Liver (tissue), 9 donors: ENCODE results near the gene LCN12. TPM values are rescaled to one million over a fixed set of nuclear protein-coding genes. Genes with fewer than 3 reads are reported as not detected.

Source experiments
- DNase-seq: peaks from one replicate; pipeline ENCODE4 v3.0.0-alpha.2; 2017; ENCODE audit warnings: low spot score
- H3K27ac ChIP-seq, 2 donors: one replicate each; pipeline ENCODE4 v1.7.0; 2013; ENCODE audit warnings: inconsistent platforms in 2 of 2, low read length in 2 of 2, control low read depth in 1 of 2, low read depth in 1 of 2, mild to moderate bottlenecking in 1 of 2
- H3K27me3 ChIP-seq, 4 donors: one replicate each; pipeline versions ENCODE4 v1.6.1 to v1.7.0; 2013; ENCODE audit warnings: low read length in 3 of 4, inconsistent platforms in 1 of 4, mild to moderate bottlenecking in 1 of 4, moderate library complexity in 1 of 4; ENCODE audit not compliant: control insufficient read depth in 4 of 4, insufficient read depth in 4 of 4
- H3K36me3 ChIP-seq, 4 donors: one replicate each; pipeline versions ENCODE4 v1.6.1 to v1.7.0; 2013; ENCODE audit warnings: low read length in 3 of 4, mild to moderate bottlenecking in 3 of 4, low read depth in 1 of 4, moderate library complexity in 1 of 4; ENCODE audit not compliant: control insufficient read depth in 4 of 4, insufficient read depth in 3 of 4
- H3K4me1 ChIP-seq, 4 donors: one replicate each; pipeline versions ENCODE4 v1.6.1 to v1.7.0; 2013; ENCODE audit warnings: low read length in 3 of 4, mild to moderate bottlenecking in 3 of 4, moderate library complexity in 1 of 4; ENCODE audit not compliant: control insufficient read depth in 4 of 4, insufficient read depth in 4 of 4
- H3K4me3 ChIP-seq, 3 donors: one replicate each; pipeline versions ENCODE4 v1.6.1 to v1.7.0; 2013; ENCODE audit warnings: low read length in 3 of 3, control low read depth in 1 of 3, low read depth in 1 of 3, mild to moderate bottlenecking in 1 of 3
- H3K9ac ChIP-seq, 2 donors: one replicate each; pipeline ENCODE4 v1.7.0; 2013; ENCODE audit warnings: low read length in 2 of 2, mild to moderate bottlenecking in 2 of 2, moderate library complexity in 2 of 2, control low read depth in 1 of 2, low read depth in 1 of 2
- H3K9me3 ChIP-seq, 4 donors: one replicate each; pipeline versions ENCODE4 v1.6.1 to v1.7.0; 2013; ENCODE audit warnings: low read length in 3 of 4; ENCODE audit not compliant: control insufficient read depth in 4 of 4
- ATF3 ChIP-seq: IDR thresholded peaks from 2 replicates; pipeline ENCODE4 v1.6.1; 2016; ENCODE audit warnings: antibody characterized with exemption
- EGR1 ChIP-seq, 2 donors: IDR thresholded peaks; 2 replicates each; pipeline ENCODE4 v1.6.1; 2016 to 2018; ENCODE audit warnings: antibody characterized with exemption in 2 of 2, low read depth in 2 of 2
- FOXA1 ChIP-seq: IDR thresholded peaks from 2 replicates; pipeline ENCODE4 v1.6.1; 2016; ENCODE audit warnings: antibody characterized with exemption
- FOXA2 ChIP-seq: IDR thresholded peaks from 2 replicates; pipeline ENCODE4 v1.6.1; 2016; ENCODE audit warnings: antibody characterized with exemption
- GABPA ChIP-seq, 2 donors: IDR thresholded peaks in 1 of 2; conservative IDR thresholded peaks in 1 of 2; 2 replicates each; pipeline ENCODE4 v1.6.1; 2016; ENCODE audit warnings: antibody characterized with exemption in 2 of 2, mild to moderate bottlenecking in 1 of 2, moderate library complexity in 1 of 2
- HNF4A ChIP-seq, 2 donors: conservative IDR thresholded peaks; 2 replicates each; pipeline ENCODE4 v1.6.1; 2016; ENCODE audit warnings: antibody characterized with exemption in 2 of 2, mild to moderate bottlenecking in 2 of 2
- HNF4G ChIP-seq: IDR thresholded peaks from 2 replicates; pipeline ENCODE4 v1.6.1; 2016; ENCODE audit warnings: antibody characterized with exemption
- JUND ChIP-seq, 2 donors: IDR thresholded peaks; 2 replicates each; pipeline ENCODE4 v1.6.1; 2016; ENCODE audit warnings: antibody characterized with exemption in 2 of 2
- NR2F2 ChIP-seq: IDR thresholded peaks from 2 replicates; pipeline ENCODE4 v1.6.1; 2016; ENCODE audit warnings: antibody characterized with exemption
- RAD21 ChIP-seq, 2 donors: IDR thresholded peaks; 2 replicates each; pipeline ENCODE4 v1.6.1; 2016; ENCODE audit warnings: antibody characterized with exemption in 2 of 2, mild to moderate bottlenecking in 2 of 2
- REST ChIP-seq: IDR thresholded peaks from 2 replicates; pipeline ENCODE4 v1.6.1; 2016; ENCODE audit warnings: antibody characterized with exemption, mild to moderate bottlenecking
- RXRA ChIP-seq, 2 donors: IDR thresholded peaks; 2 replicates each; pipeline ENCODE4 v1.6.1; 2017 to 2018; ENCODE audit warnings: antibody characterized with exemption in 2 of 2, mild to moderate bottlenecking in 1 of 2
- SP1 ChIP-seq: IDR thresholded peaks from 2 replicates; pipeline ENCODE4 v1.6.1; 2018; ENCODE audit warnings: antibody characterized with exemption, mild to moderate bottlenecking
- TAF1 ChIP-seq: conservative IDR thresholded peaks from 2 replicates; pipeline ENCODE4 v1.6.1; 2016; ENCODE audit warnings: antibody characterized with exemption, mild to moderate bottlenecking
- YY1 ChIP-seq: IDR thresholded peaks from 2 replicates; pipeline ENCODE4 v1.6.1; 2016; ENCODE audit warnings: antibody characterized with exemption, mild to moderate bottlenecking
- ZBTB33 ChIP-seq: IDR thresholded peaks from 2 replicates; pipeline ENCODE4 v1.6.1; 2016; ENCODE audit warnings: antibody characterized with exemption
- WGBS: extraction: QIAGEN DNeasy Blood & Tissue Kit; methylation state at CpG from one replicate; pipeline ENCODE4 v1.1.7; 2013; 5-methylcytosine and 5-hydroxymethylcytosine counted together
- polyA plus RNA-seq, 2 donors: library from polyadenylated mRNA; stranded (reverse) in 1 of 2; unstranded in 1 of 2; fragments of 200-250 nt in 1 of 2; fragments of >200 nt in 1 of 2; fragmentation: Nextera tagmentation in 1 of 2; extraction: Ambion mirVana in 1 of 2; gene quantifications; one replicate each; pipeline versions ENCODE4 v1.2.1 to v1.2.3, GENCODE V29; 2013 to 2015
- total RNA-seq, 2 donors: library from RNA; depleted of rRNA; stranded (reverse); fragments of >200 nt; gene quantifications; one replicate each; pipeline ENCODE4 v1.2.3, GENCODE V29; 2014
- TF ChIP-seq, protein P1 (sequence below): fragments of 150-350 bp; IDR thresholded peaks from 2 replicates; pipeline ENCODE4 v1.5.1; 2017; ENCODE audit warnings: improper control_type of control experiment, low read depth, low read length; ENCODE audit not compliant: missing input control
- TF ChIP-seq, protein P2 (sequence below): IDR thresholded peaks from 2 replicates; pipeline ENCODE4 v1.6.1; 2016; ENCODE audit warnings: antibody characterized with exemption
- donor health status: healthy.
- donor health status: healthy.
- donor health status: healthy.
- donor health status: healthy.
- donor health status: healthy.

Gene LCN12
- total and polyA plus RNA-seq, 4 donors: 2.3 to 12.2 (median 6.2) TPM

DNA sequence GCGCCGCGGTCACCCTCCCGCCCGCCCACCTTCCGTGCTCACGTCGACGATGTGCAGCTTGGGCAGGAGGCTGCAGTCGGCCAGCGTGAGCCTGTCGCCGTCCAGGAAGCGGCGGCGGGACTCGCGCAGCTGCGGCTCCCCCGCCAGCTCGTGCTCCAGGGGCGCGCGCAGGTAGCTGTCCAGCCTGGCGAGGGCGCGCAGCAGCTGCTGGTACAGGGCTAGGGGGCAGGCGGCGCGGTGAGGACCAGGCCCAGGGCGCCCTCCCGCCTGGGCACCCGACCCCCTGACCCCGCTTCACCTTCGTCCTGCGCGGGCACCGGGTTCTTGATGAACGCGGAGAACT lies 42.8 kb downstream of the LCN12 start:
- Histone ChIP-seq H3K4me1 (peaks cover 7 to 32% (median 15%) of the 10 kb centered on the region in 4 donors), H3K9ac (no peak overlapping the region), H3K9me3 (no peaks in the 10 kb centered on the region), H3K27ac (no peak overlapping the region), H3K27me3 (no peaks in the 10 kb centered on the region), H3K4me3 (no peak overlapping the region), H3K36me3 (peaks cover 0 to 3% (median 0%) of the 10 kb centered on the region in 4 donors)
- no peak for DNase-seq
- 39% methylated on average over 40 of the region's 40 CpGs for WGBS
- TF ChIP-seq NR2F2: no peak
- TF ChIP-seq GABPA (IDR thresholded peaks at IDR 0.05 in 1 of 2, conservative IDR thresholded peaks at IDR 0.05 in 1 of 2): no peak
- TF ChIP-seq SP1: no peak
- no peak for TF ChIP-seq RAD21 (IDR thresholded peaks at IDR 0.05)
- no peak for TF ChIP-seq EGR1 (IDR thresholded peaks at IDR 0.05; ENCODE audit: low read depth in 2 of 2)
- TF ChIP-seq, protein P1, sequence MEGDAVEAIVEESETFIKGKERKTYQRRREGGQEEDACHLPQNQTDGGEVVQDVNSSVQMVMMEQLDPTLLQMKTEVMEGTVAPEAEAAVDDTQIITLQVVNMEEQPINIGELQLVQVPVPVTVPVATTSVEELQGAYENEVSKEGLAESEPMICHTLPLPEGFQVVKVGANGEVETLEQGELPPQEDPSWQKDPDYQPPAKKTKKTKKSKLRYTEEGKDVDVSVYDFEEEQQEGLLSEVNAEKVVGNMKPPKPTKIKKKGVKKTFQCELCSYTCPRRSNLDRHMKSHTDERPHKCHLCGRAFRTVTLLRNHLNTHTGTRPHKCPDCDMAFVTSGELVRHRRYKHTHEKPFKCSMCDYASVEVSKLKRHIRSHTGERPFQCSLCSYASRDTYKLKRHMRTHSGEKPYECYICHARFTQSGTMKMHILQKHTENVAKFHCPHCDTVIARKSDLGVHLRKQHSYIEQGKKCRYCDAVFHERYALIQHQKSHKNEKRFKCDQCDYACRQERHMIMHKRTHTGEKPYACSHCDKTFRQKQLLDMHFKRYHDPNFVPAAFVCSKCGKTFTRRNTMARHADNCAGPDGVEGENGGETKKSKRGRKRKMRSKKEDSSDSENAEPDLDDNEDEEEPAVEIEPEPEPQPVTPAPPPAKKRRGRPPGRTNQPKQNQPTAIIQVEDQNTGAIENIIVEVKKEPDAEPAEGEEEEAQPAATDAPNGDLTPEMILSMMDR: no peak
- TF ChIP-seq, protein P2, sequence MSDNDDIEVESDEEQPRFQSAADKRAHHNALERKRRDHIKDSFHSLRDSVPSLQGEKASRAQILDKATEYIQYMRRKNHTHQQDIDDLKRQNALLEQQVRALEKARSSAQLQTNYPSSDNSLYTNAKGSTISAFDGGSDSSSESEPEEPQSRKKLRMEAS: no peak
- TF ChIP-seq RXRA (IDR thresholded peaks at IDR 0.05): no peak

GRCh38 chr9:136995362-136995761 lies 43.3 kb downstream of the LCN12 start:
- DNase-seq: no peak
- peaks cover 7 to 32% (median 15%) of the 10 kb centered on the region in 4 donors for H3K4me1 ChIP-seq

More at GRCh38 chr9:136995362-136995761, 43.3 kb downstream of the LCN12 start:
- peaks cover 0 to 3% (median 0%) of the 10 kb centered on the region in 4 donors for H3K36me3 ChIP-seq
- no peak overlapping the region for H3K9ac ChIP-seq
- no peaks in the 10 kb centered on the region for H3K9me3 ChIP-seq
- H3K27ac ChIP-seq: no peak overlapping the region
- no peak overlapping the region for H3K4me3 ChIP-seq
- WGBS: 28% methylated on average over 30 of the region's 30 CpGs
- TF ChIP-seq NR2F2: no peak
- TF ChIP-seq ATF3: no peak
- no peak for TF ChIP-seq RXRA (IDR thresholded peaks at IDR 0.05)
- no peak for TF ChIP-seq REST
- no peak for TF ChIP-seq HNF4G
- TF ChIP-seq GABPA (IDR thresholded peaks at IDR 0.05 in 1 of 2, conservative IDR thresholded peaks at IDR 0.05 in 1 of 2): no peak
- no peak for TF ChIP-seq JUND (IDR thresholded peaks at IDR 0.05)
- TF ChIP-seq TAF1: no peak
- TF ChIP-seq RAD21 (IDR thresholded peaks at IDR 0.05): no peak
- no peak for TF ChIP-seq FOXA2
- no peak for TF ChIP-seq ZBTB33
- no peak for TF ChIP-seq YY1
- TF ChIP-seq HNF4A (conservative IDR thresholded peaks at IDR 0.05): no peak
- no peak for TF ChIP-seq EGR1 (IDR thresholded peaks at IDR 0.05; ENCODE audit: low read depth in 2 of 2)
- no peak for TF ChIP-seq SP1
- TF ChIP-seq, protein P2: no peak
- TF ChIP-seq, protein P1: no peak
- TF ChIP-seq FOXA1: no peak
- no peaks in the 10 kb centered on the region for H3K27me3 ChIP-seq
